Measurements from ENCODE around the gene TANC2.

DNA sequence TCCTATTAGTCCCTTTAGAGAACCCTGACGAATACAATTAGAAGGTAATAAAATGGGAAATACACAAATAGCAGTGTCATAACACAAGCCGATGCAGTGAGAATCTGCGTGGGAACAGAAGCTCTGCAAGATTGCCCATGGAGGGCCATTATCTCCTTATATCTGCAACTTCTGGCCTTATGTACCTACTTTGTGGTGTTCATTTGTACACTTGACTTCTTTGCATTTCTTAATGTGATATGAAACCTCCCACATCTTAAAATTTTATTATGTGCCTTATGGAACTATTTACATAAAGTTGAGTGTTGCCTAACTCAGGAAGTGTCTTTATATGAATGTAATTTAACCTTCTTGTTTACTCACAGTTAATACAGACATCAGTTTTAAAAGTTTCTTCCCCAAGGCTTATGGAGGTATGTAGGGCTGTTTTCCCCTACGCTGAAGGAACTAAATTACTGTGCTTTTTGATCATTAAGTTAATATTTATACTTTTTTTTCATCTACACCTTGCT, 10.1 kb upstream of the TANC2 start:
- TF ChIP-seq, protein P1, sequence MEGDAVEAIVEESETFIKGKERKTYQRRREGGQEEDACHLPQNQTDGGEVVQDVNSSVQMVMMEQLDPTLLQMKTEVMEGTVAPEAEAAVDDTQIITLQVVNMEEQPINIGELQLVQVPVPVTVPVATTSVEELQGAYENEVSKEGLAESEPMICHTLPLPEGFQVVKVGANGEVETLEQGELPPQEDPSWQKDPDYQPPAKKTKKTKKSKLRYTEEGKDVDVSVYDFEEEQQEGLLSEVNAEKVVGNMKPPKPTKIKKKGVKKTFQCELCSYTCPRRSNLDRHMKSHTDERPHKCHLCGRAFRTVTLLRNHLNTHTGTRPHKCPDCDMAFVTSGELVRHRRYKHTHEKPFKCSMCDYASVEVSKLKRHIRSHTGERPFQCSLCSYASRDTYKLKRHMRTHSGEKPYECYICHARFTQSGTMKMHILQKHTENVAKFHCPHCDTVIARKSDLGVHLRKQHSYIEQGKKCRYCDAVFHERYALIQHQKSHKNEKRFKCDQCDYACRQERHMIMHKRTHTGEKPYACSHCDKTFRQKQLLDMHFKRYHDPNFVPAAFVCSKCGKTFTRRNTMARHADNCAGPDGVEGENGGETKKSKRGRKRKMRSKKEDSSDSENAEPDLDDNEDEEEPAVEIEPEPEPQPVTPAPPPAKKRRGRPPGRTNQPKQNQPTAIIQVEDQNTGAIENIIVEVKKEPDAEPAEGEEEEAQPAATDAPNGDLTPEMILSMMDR (conservative IDR thresholded peaks at IDR 0.05 in 1 of 2, IDR thresholded peaks at IDR 0.05 in 1 of 2; ENCODE audit: low read depth in 1 of 2, low read length in 2 of 2), result no peak
- no peak for TF ChIP-seq EZH2 (IDR thresholded peaks at IDR 0.05; ENCODE audit: low read length, missing control alignments)
